Fibroblast of the aortic adventitia (primary cell): ENCODE measurements around the gene ATG12. TPM values are rescaled to one million over a fixed set of nuclear protein-coding genes. Genes with fewer than 3 reads are reported as not detected.
"Not testable (repeated sequence)": the region's sequence is repeated elsewhere in the genome, so short reads cannot be mapped to it uniquely, and the experiment has no call there.

ENCODE experiments used
- DNase-seq: peaks from one replicate; pipeline ENCODE4 v3.0.0-alpha.2; 2010; ENCODE audit warnings: low read depth
- H3K4me3 ChIP-seq: 2 replicates; pipeline ENCODE4 v1.5.1; 2011; ENCODE audit warnings: low read depth, mild to moderate bottlenecking, control low read depth, low read length, moderate library complexity
- total RNA-seq: library from RNA; depleted of rRNA; stranded (reverse); fragments of >200 nt; gene quantifications from 2 replicates; pipeline ENCODE4 v1.2.3, GENCODE V29; 2012; ENCODE audit warnings: low replicate concordance
- TF ChIP-seq, protein P1 (sequence below): IDR thresholded peaks from 2 replicates; pipeline ENCODE4 v1.5.1; 2011; ENCODE audit warnings: mild to moderate bottlenecking, low read length, control low read depth, inconsistent platforms; ENCODE audit not compliant: insufficient read depth

The ATG12 gene
- 88.2 and 105 TPM in 2 replicates for total RNA-seq

DNA sequence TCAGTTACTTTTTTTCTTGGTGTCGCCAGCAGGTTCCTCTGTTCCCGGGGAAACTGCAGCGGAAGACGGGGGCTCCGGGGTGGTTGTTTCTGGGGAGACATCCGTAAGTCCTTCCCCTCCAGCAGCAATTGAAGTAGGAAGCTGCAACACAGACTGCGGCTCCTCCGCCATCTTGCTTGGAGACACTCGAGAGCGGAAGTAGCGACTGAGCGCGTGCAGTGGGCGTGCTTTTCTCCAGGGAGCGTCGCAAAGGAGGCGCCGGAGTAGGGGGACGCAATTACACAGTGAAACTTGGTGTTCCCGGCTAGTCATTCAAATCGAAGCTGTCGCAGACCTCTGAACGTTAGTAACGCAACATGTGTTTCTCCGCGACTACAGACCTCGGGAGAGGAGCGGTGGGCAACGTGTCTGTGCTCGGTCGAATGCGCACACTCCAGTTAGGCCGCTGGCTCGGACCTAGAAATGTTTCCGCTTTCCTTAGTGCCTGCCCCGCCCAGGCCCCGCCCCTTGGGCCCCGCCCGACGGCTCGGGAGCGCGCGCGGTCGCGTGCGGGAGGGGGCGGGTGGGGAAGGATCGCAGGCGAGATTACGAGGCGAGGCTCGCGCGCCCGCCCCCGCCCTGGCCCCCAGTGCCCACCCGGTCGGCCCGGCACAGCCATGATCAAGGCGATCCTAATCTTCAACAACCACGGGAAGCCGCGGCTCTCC lies at the start of gene ATG12, which contains the start of gene AP3S1:
Gene ATG12 (minus strand): TSS at position 184 of the 707 bp plus-strand sequence. CDS start 13 bp downstream, at position 171.
Gene AP3S1 (plus strand): TSS at position 554 of the 707 bp plus-strand sequence. CDS start 103 bp downstream, at position 657.
- TF ChIP-seq, protein P1, sequence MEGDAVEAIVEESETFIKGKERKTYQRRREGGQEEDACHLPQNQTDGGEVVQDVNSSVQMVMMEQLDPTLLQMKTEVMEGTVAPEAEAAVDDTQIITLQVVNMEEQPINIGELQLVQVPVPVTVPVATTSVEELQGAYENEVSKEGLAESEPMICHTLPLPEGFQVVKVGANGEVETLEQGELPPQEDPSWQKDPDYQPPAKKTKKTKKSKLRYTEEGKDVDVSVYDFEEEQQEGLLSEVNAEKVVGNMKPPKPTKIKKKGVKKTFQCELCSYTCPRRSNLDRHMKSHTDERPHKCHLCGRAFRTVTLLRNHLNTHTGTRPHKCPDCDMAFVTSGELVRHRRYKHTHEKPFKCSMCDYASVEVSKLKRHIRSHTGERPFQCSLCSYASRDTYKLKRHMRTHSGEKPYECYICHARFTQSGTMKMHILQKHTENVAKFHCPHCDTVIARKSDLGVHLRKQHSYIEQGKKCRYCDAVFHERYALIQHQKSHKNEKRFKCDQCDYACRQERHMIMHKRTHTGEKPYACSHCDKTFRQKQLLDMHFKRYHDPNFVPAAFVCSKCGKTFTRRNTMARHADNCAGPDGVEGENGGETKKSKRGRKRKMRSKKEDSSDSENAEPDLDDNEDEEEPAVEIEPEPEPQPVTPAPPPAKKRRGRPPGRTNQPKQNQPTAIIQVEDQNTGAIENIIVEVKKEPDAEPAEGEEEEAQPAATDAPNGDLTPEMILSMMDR = no peak
- peak within 1 kb of the TSS; percentile 89 for H3K4me3 ChIP-seq
- DNase-seq = peak; percentile 93

DNA sequence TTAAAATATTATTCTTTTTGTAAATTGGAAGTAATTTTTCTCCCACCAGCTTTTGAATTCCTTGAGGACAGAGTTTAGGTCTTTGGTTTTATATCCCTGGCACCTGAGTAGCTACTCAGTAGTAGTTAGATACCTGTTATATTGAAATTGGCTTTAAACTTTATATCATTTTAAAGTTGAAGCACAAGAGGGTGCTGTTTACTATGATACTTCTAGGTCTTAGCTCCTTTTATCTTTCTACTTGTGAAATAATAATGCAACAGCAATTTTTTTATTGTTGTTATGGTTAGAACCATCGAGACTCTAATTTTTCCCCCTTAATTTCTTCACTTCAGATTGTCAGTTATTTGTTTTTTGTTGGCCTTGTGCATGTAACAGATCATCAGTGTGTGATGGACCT lies 46.7 kb upstream of the ATG12 start:
- peak; percentile 68 for DNase-seq
- TF ChIP-seq, protein P1 = peak; percentile 18
- H3K4me3 ChIP-seq = no peak overlapping the region

DNA sequence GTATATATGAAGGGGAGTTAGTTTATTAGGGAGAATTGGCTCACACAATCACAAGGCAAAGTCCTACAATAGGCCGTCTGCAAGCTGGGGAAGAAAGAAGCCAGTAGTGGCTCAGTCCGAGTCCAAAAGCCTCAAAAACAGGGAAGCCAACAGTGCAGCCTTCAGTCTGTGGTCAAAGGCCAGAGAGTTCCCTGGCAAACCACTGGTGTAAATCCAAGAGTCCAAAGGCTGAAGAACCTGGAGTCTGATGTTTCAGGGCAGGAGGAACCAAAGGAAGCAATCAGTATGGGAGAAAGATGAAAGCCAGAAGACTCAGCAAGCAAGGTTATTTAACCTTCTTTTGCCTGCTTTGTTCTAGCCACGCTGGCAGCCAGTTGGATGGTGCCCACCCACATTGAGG lies 43.8 kb upstream of the ATG12 start:
- DNase-seq, H3K4me3 ChIP-seq: not testable (repeated sequence)

DNA sequence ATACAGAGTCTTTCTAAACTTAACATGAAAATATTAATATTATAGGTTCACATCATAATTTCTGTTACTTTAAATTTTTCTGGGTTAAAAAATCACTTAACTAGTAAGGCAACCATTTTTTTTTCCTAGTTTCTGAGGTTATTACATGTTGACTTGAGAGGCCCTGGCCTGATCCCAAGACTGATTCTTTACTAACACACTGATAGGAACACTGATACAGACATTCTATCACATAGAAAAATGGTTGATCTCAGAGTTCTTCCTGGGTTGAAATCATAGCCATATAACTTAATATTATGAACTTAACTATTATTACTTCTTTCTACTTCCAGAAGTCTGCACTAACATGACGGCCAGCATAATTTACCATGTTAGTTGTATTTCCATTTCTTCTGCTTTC lies 43.3 kb upstream of the ATG12 start:
- H3K4me3 ChIP-seq = no peak overlapping the region
- no peak for DNase-seq
- TF ChIP-seq, protein P1 = no peak

DNA sequence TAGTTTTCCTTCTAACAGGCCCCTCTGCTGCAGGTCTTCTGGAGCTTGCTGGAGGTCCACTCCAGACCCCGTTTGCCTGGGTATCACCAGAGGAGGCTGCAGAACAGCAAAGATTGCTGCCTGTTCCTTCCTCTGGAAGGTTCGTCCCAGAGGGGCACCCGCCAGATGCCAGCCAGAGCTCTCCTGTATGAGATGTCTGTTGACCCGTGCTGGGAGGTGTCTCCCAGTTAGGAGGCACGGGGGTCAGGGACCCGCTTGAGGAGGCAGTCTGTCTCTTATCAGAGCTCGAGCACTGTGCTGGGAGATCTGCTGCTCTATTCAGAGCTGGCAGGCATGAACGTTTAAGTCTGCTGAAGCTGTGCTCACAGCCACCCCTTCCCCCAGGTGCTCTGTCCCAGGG lies 41.1 kb upstream of the ATG12 start:
- not testable (repeated sequence) for H3K4me3 ChIP-seq, DNase-seq

DNA sequence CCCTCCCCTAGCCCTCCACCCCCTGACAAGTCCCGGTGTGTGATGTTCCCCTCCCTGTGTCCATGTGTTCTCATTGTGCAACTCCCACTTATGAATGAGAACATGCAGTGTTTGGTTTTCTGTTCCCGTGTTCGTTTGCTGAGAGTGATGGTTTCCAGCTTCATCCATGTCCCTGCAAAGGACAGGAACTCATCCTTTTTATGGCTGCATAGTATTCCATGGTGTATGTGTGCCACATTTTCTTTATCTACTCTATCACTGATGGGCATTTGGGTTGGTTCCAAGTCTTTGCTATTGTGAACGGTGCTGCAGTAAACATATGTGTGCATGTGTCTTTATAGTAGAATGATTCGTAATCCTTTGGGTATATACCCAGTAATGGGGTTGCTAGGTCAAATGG lies 36.0 kb upstream of the ATG12 start:
- not testable (repeated sequence) for H3K4me3 ChIP-seq, DNase-seq

DNA sequence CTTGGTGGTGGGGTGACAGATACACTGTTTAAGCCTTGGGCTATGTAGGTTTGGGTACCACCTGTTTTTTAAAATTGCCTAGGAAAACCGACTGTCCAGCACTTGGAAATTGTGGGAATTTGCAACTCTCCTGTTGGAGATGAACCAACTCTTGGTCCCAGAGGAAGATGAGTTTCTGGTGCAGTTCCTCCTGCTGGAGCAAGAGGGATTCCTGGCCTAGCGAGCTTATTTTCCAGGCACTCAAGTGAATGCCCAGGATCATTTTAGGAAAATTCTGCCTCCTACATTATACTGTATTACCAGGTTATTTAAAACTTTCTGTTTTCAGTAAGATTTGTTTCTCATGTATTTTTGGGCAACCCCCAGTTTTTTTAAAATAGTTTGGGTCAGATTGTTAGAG lies 34.1 kb upstream of the ATG12 start:
- no peak for DNase-seq
- H3K4me3 ChIP-seq = no peak overlapping the region
- TF ChIP-seq, protein P1 = peak; percentile 18

DNA sequence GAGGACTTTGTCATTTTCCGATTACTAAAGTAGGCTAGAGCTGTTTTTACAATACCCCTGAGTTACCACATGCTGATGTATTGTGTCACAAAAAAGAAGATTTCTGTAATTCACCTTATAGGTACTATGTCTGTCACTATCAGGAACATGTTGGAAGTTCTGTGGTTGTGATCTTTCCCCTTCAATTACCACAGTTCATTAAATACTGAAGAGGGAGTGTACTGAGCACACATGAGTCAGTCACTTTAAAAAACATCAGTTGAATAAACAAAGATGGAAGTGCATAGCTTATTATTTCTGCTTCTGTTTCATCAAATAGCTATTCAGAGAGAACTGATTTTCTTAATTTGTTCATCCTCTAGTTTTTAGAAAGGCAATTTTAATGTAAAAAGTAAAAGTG lies 32.0 kb upstream of the ATG12 start:
- TF ChIP-seq, protein P1 = no peak
- no peak overlapping the region for H3K4me3 ChIP-seq
- DNase-seq = no peak
